IMR-90 (cell line): ENCODE data around the gene SPART. TPM values are rescaled to one million over a fixed set of nuclear protein-coding genes. Genes with fewer than 3 reads are reported as not detected.
A peak's percentile ranks its signal among the peaks of the same experiment; 100 is the strongest.
"Not testable (repeated sequence)": the region's sequence is repeated elsewhere in the genome, so short reads cannot be mapped to it uniquely, and the experiment has no call there.

Experiments used
- ATAC-seq: fragments of 200-7000 bp; cut with Tn5 transposase; 2 replicates; pipeline ENCODE4 v1.9.1; 2020; ENCODE audit warnings: low read depth, mild to moderate bottlenecking, moderate library complexity
- BruUV-seq: library from RNA; stranded (reverse); fragments of 400-500 nt; replicated peaks from 2 replicates; lab custom pipeline; 2021; lab: Mats Ljungman, UMichigan
- CTCF ChIA-PET: fragments of 300-600 bp; formaldehyde crosslinking; extraction: SDS; loops from one replicate; lab custom pipeline; 2021; ENCODE audit warnings: antibody characterized with exemption; lab: Yijun Ruan, JAX
- POLR2A ChIA-PET: fragments of 300-600 bp; sonication (Branson Sonifier 250); formaldehyde crosslinking; loops from one replicate; lab custom pipeline; 2022; ENCODE audit warnings: antibody characterized with exemption; ENCODE audit not compliant: unreplicated experiment; lab: Charles Lee
- DNase-seq: peaks from one replicate; pipeline ENCODE4 v3.0.0; 2013
- H2AFZ ChIP-seq: replicated peaks from 2 replicates; pipeline ENCODE3; 2013; ENCODE audit warnings: low read length, mild to moderate bottlenecking; ENCODE audit not compliant: poor library complexity
- H2AK5ac ChIP-seq: 2 replicates; pipeline ENCODE4 v1.6.1; 2013; ENCODE audit warnings: low read depth, low read length, inconsistent platforms
- H2AK9ac ChIP-seq: replicated peaks from 2 replicates; pipeline ENCODE3; 2013; ENCODE audit warnings: mild to moderate bottlenecking, low read depth, low read length, moderate library complexity; ENCODE audit not compliant: poor library complexity
- H2BK120ac ChIP-seq: 2 replicates; pipeline ENCODE4 v1.6.1; 2013; ENCODE audit warnings: low read depth, low read length, inconsistent platforms
- H2BK15ac ChIP-seq: 3 replicates; pipeline ENCODE4 v1.6.1; 2013; ENCODE audit warnings: low read depth, low read length, inconsistent platforms
- H2BK20ac ChIP-seq: 2 replicates; pipeline ENCODE4 v1.6.1; 2013; ENCODE audit warnings: low read depth, mild to moderate bottlenecking, inconsistent platforms, low read length, moderate library complexity
- H2BK5ac ChIP-seq: 2 replicates; pipeline ENCODE4 v1.6.1; 2013; ENCODE audit warnings: mild to moderate bottlenecking, low read depth, low read length, inconsistent platforms; ENCODE audit not compliant: poor library complexity, severe bottlenecking
- H3K14ac ChIP-seq: replicated peaks from 2 replicates; pipeline ENCODE4 v1.6.1; 2013; ENCODE audit warnings: low read depth, low read length, inconsistent platforms
- H3K18ac ChIP-seq: 2 replicates; pipeline ENCODE4 v1.6.1; 2013; ENCODE audit warnings: low read depth, low read length, control low read depth
- H3K23ac ChIP-seq: 2 replicates; pipeline ENCODE4 v1.6.1; 2013; ENCODE audit warnings: low read depth, low read length, inconsistent platforms
- H3K27ac ChIP-seq: 2 replicates; pipeline ENCODE4 v1.5.1; 2013; ENCODE audit warnings: mild to moderate bottlenecking, control low read depth, low read length; ENCODE audit not compliant: insufficient read depth
- H3K27me3 ChIP-seq: 2 replicates; pipeline ENCODE4 v1.6.1; 2013; ENCODE audit warnings: low read length; ENCODE audit not compliant: control insufficient read depth, insufficient read depth
- H3K36me3 ChIP-seq: 2 replicates; pipeline ENCODE4 v1.6.1; 2013; ENCODE audit warnings: low read length, mixed read lengths; ENCODE audit not compliant: control insufficient read depth, insufficient read depth
- H3K4ac ChIP-seq: 2 replicates; pipeline ENCODE4 v1.6.1; 2013; ENCODE audit warnings: low read depth, low read length, inconsistent platforms
- H3K4me1 ChIP-seq: 2 replicates; pipeline ENCODE4 v1.6.1; 2013; ENCODE audit warnings: low read length, mixed read lengths; ENCODE audit not compliant: control insufficient read depth, insufficient read depth
- H3K4me2 ChIP-seq: 2 replicates; pipeline ENCODE4 v1.6.1; 2013; ENCODE audit warnings: low read depth, mild to moderate bottlenecking, control low read depth, low read length, moderate library complexity
- H3K4me3 ChIP-seq: 2 replicates; pipeline ENCODE4 v1.5.1; 2013; ENCODE audit warnings: low read depth, mild to moderate bottlenecking, control low read depth, low read length, moderate library complexity; ENCODE audit not compliant: insufficient read depth
- H3K56ac ChIP-seq: 2 replicates; pipeline ENCODE4 v1.6.1; 2013; ENCODE audit warnings: low read length, inconsistent platforms; ENCODE audit not compliant: insufficient read depth; ENCODE audit errors: extremely low read depth
- H3K79me1 ChIP-seq, 2 experiments: 2 replicates each; pipeline ENCODE4 v1.6.1; 2013; ENCODE audit warnings: low read length in 2 of 2, inconsistent platforms in 1 of 2, low read depth in 1 of 2
- H3K9ac ChIP-seq: 2 replicates; pipeline ENCODE4 v1.6.1; 2013; ENCODE audit warnings: low read depth, low read length, control low read depth
- H3K9me1 ChIP-seq: 2 replicates; pipeline ENCODE4 v1.6.1; 2013; ENCODE audit warnings: low read length, inconsistent platforms; ENCODE audit not compliant: insufficient read depth
- H3K9me3 ChIP-seq: 2 replicates; pipeline ENCODE4 v1.6.1; 2013; ENCODE audit warnings: low read length; ENCODE audit not compliant: control insufficient read depth, insufficient read depth
- H4K20me1 ChIP-seq: 2 replicates; pipeline ENCODE4 v1.6.1; 2013; ENCODE audit warnings: low read length, inconsistent platforms; ENCODE audit not compliant: insufficient read depth
- H4K5ac ChIP-seq: 2 replicates; pipeline ENCODE4 v1.6.1; 2013; ENCODE audit warnings: mild to moderate bottlenecking, low read depth, low read length, control low read depth
- H4K8ac ChIP-seq, 2 experiments: 2 replicates each; pipeline ENCODE4 v1.6.1; 2013; ENCODE audit warnings: low read depth in 2 of 2, low read length in 2 of 2, control low read depth in 1 of 2, inconsistent platforms in 1 of 2
- H4K91ac ChIP-seq: 2 replicates; pipeline ENCODE4 v1.6.1; 2013; ENCODE audit warnings: low read depth, low read length, inconsistent platforms; ENCODE audit not compliant: insufficient read depth
- BHLHE40 ChIP-seq: fragments of 150-350 bp; IDR thresholded peaks from 2 replicates; pipeline ENCODE4 v1.6.1; 2016; ENCODE audit warnings: mild to moderate bottlenecking, low read depth, low read length
- CEBPB ChIP-seq: IDR thresholded peaks from 2 replicates; pipeline ENCODE4 v1.6.1; 2012; ENCODE audit warnings: low read depth, low read length, improper control_type of control experiment
- FOS ChIP-seq: fragments of 150-350 bp; IDR thresholded peaks from 2 replicates; pipeline ENCODE4 v1.6.1; 2016; ENCODE audit warnings: low read depth, low read length
- MAZ ChIP-seq: IDR thresholded peaks from 2 replicates; pipeline ENCODE4 v1.6.1; 2012; ENCODE audit warnings: low read depth, mild to moderate bottlenecking, low read length, improper control_type of control experiment, moderate library complexity, borderline replicate concordance
- RAD21 ChIP-seq: IDR thresholded peaks from 2 replicates; pipeline ENCODE4 v1.6.1; 2012; ENCODE audit warnings: low read length, improper control_type of control experiment
- RCOR1 ChIP-seq: IDR thresholded peaks from 2 replicates; pipeline ENCODE4 v1.6.1; 2012; ENCODE audit warnings: mild to moderate bottlenecking, low read length, improper control_type of control experiment; ENCODE audit not compliant: insufficient replicate concordance
- RFX5 ChIP-seq: IDR thresholded peaks from 2 replicates; pipeline ENCODE4 v1.8.0; 2012; ENCODE audit warnings: low read depth, mild to moderate bottlenecking, low read length, moderate library complexity
- SMC3 ChIP-seq: fragments of 150-350 bp; IDR thresholded peaks from 2 replicates; pipeline ENCODE4 v1.6.1; 2016; ENCODE audit warnings: low read depth, mild to moderate bottlenecking, antibody characterized with exemption, low read length, moderate library complexity
- WGBS, 2 experiments: methylation state at CpG; one replicate each; pipeline versions ENCODE4 v1.1.5 to v1.1.7; 2013; ENCODE audit warnings: missing lambda C conversion rate in 2 of 2; ENCODE audit not compliant: insufficient read length in 1 of 2; ENCODE audit errors: extremely low coverage in 2 of 2; 5-methylcytosine and 5-hydroxymethylcytosine counted together
- dilution Hi-C: fragments of 300-500 bp; cut with HindIII; formaldehyde crosslinking; loops from one replicate; pipeline ENCODE4 v1.14.3; 2018; ENCODE audit warnings: low sequenced_read_pairs; ENCODE audit not compliant: unreplicated experiment
- in situ Hi-C: fragments of 300-500 bp; cut with MboI; formaldehyde crosslinking; loops from 3 replicates; pipeline ENCODE4 v1.14.3; 2019; ENCODE audit warnings: low sequenced_read_pairs, inconsistent platforms, mixed read lengths
- intact Hi-C: fragments of 100-400 bp; cut with micrococcal nuclease; formaldehyde crosslinking; loops from 2 replicates; pipeline ENCODE4 v1.10.0; 2022
- polyA plus RNA-seq, 3 experiments: library from polyadenylated mRNA; depleted of rRNA; stranded (reverse); fragments of >200 nt; gene quantifications; 2 replicates each; pipeline ENCODE4 v1.2.3, GENCODE V29; 2012; ENCODE audit warnings: low replicate concordance in 1 of 3
- total RNA-seq: library from RNA; depleted of rRNA; stranded (reverse); fragments of >200 nt; gene quantifications from 2 replicates; pipeline ENCODE4 v1.2.3, GENCODE V29; 2012
- TF ChIP-seq, protein P1 (sequence below): fragments of 150-350 bp; IDR thresholded peaks from 2 replicates; pipeline ENCODE4 v1.6.1; 2016; ENCODE audit warnings: low read depth, mild to moderate bottlenecking, low read length, moderate library complexity, borderline replicate concordance

SPART gene
- total and polyA plus RNA-seq, 2 of the 4 experiments (the other 2 are of a cell fraction) = 43.8 to 110 TPM

GRCh38 chr13:36323408-36323807 is 22.8 kb downstream of the SPART start:
- peaks cover 32% of the 10 kb centered on the region for H3K36me3 ChIP-seq
- H3K79me1 ChIP-seq = peaks cover 6 to 8% of the 10 kb centered on the region in 2 experiments
- TF ChIP-seq SMC3 (no peak), RFX5 (no peak), CEBPB (no peak), BHLHE40 (no peak), RAD21 (no peak), FOS (no peak), MAZ (no peak), RCOR1 (no peak)
- TF ChIP-seq, protein P1, sequence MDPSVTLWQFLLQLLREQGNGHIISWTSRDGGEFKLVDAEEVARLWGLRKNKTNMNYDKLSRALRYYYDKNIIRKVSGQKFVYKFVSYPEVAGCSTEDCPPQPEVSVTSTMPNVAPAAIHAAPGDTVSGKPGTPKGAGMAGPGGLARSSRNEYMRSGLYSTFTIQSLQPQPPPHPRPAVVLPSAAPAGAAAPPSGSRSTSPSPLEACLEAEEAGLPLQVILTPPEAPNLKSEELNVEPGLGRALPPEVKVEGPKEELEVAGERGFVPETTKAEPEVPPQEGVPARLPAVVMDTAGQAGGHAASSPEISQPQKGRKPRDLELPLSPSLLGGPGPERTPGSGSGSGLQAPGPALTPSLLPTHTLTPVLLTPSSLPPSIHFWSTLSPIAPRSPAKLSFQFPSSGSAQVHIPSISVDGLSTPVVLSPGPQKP = no peak
- H3K27ac ChIP-seq = no peak overlapping the region
- in situ Hi-C loops = no loop called here
- H2BK15ac ChIP-seq = no peak overlapping the region
- no peak overlapping the region for H2AK5ac ChIP-seq
- CTCF ChIA-PET = no interaction called here
- H3K18ac ChIP-seq = no peak overlapping the region
- H3K4me1 ChIP-seq = peaks cover 2% of the 10 kb centered on the region; the same call in 1 of the 2 replicates
- no peak overlapping the region for H3K56ac ChIP-seq
- H3K27me3 ChIP-seq = no peaks in the 10 kb centered on the region
- no peak overlapping the region for H2AFZ ChIP-seq
- H2BK20ac ChIP-seq = no peak overlapping the region
- intact Hi-C loops = no loop called here
- H3K14ac ChIP-seq = no peak overlapping the region
- H2BK5ac ChIP-seq = no peak overlapping the region
- ATAC-seq (no peak), DNase-seq (no peak)
- no peak overlapping the region for H3K4me3 ChIP-seq
- H4K91ac ChIP-seq = no peak overlapping the region
- peaks cover 3% of the 10 kb centered on the region; the same call in 1 of the 2 replicates for H4K20me1 ChIP-seq
- no peak overlapping the region for H2BK120ac ChIP-seq
- WGBS, 2 experiments = no CpG with 5 or more reads among the region's 3 CpGs
- H3K9ac ChIP-seq = no peak overlapping the region
- H4K8ac ChIP-seq = no peak overlapping the region
- no peak overlapping the region for H3K4ac ChIP-seq
- BruUV-seq = TSS peak; percentile 14
- no peak overlapping the region for H2AK9ac ChIP-seq
- no peaks in the 10 kb centered on the region for H3K9me3 ChIP-seq
- dilution Hi-C loops = no loop called here
- H3K9me1 ChIP-seq = peaks cover 4% of the 10 kb centered on the region; the same call in 1 of the 2 replicates
- no peak overlapping the region for H4K5ac ChIP-seq
- POLR2A ChIA-PET = no interaction called here
- no peak overlapping the region for H3K4me2 ChIP-seq
- no peak overlapping the region for H3K23ac ChIP-seq

GRCh38 chr13:36319793-36320192 is 26.4 kb downstream of the SPART start:
- Histone ChIP-seq H3K36me3 (peaks cover 18% of the 10 kb centered on the region), H3K79me1 (peaks cover 6 to 16% of the 10 kb centered on the region in 2 experiments)
- H2BK120ac ChIP-seq, H2BK5ac ChIP-seq, H3K27ac ChIP-seq, H4K20me1 ChIP-seq, H3K9me1 ChIP-seq, H2BK20ac ChIP-seq, BruUV-seq, H3K4me2 ChIP-seq, H2AK9ac ChIP-seq, H2AK5ac ChIP-seq, H2BK15ac ChIP-seq, H3K4me1 ChIP-seq, intact Hi-C loops, H3K18ac ChIP-seq, H3K14ac ChIP-seq, H3K23ac ChIP-seq, ATAC-seq, H3K9me3 ChIP-seq, H3K4ac ChIP-seq, H3K4me3 ChIP-seq, DNase-seq, in situ Hi-C loops, H4K8ac ChIP-seq, CTCF ChIA-PET, H3K27me3 ChIP-seq, H3K9ac ChIP-seq, H2AFZ ChIP-seq, H4K91ac ChIP-seq, H3K56ac ChIP-seq, dilution Hi-C loops, H4K5ac ChIP-seq, POLR2A ChIA-PET: not testable (repeated sequence)
- WGBS, 2 experiments = 71% methylated on average over 3 of the region's 6 CpGs; no CpG with 5 or more reads in 1 of the 2 experiments
